Tibial nerve (tissue), 4 donors: ENCODE measurements around the gene ATP23. TPM values are rescaled to one million over a fixed set of nuclear protein-coding genes. Genes with fewer than 3 reads are reported as not detected.

Experiments
- DNase-seq, 2 donors: peaks; one replicate each; pipeline ENCODE4 v3.0.0-alpha.2; 2019; ENCODE audit warnings: low spot score in 2 of 2
- H3K27ac ChIP-seq, 4 donors: fragments of 200-600 bp; sonication (generic) in 3 of 4; one replicate each; pipeline ENCODE4 v1.5.1; 2017 to 2019; ENCODE audit warnings: mild to moderate bottlenecking in 1 of 4
- H3K27me3 ChIP-seq, 2 donors: fragments of 200-600 bp; sonication (generic) in 1 of 2; one replicate each; pipeline versions ENCODE4 v1.5.1 to v1.6.0; 2017 to 2019
- H3K36me3 ChIP-seq, 3 donors: fragments of 200-600 bp; sonication (generic); one replicate each; pipeline ENCODE4 v1.5.1; 2018 to 2019
- H3K4me1 ChIP-seq, 4 donors: fragments of 200-600 bp; sonication (generic) in 3 of 4; one replicate each; pipeline ENCODE4 v1.5.1; 2017 to 2019
- H3K4me3 ChIP-seq, 4 donors: fragments of 200-600 bp; sonication (generic) in 3 of 4; one replicate each; pipeline ENCODE4 v1.5.1; 2017 to 2019; ENCODE audit warnings: mild to moderate bottlenecking in 1 of 4, moderate library complexity in 1 of 4
- H3K9me3 ChIP-seq, 4 donors: fragments of 200-600 bp; sonication (generic) in 3 of 4; one replicate each; pipeline ENCODE4 v1.5.1; 2017 to 2019
- CTCF ChIP-seq, 5 experiments: fragments of 200-600 bp in 3 of 5; fragments of 450-650 bp in 2 of 5; sonication (generic) in 3 of 5; IDR thresholded peaks; one replicate each; pipeline ENCODE4 v1.5.1; 2016 to 2019; ENCODE audit warnings: antibody characterized with exemption in 5 of 5, mild to moderate bottlenecking in 3 of 5, moderate library complexity in 2 of 5
- EP300 ChIP-seq, 2 donors: sonication (generic); formaldehyde crosslinking; IDR thresholded peaks; one replicate each; pipeline ENCODE4 v1.6.1; 2017; ENCODE audit warnings: antibody characterized with exemption in 2 of 2, mild to moderate bottlenecking in 1 of 2
- POLR2A ChIP-seq, 2 donors: fragments of 450-650 bp; IDR thresholded peaks; one replicate each; pipeline ENCODE4 v1.6.1; 2017; ENCODE audit warnings: antibody characterized with exemption in 2 of 2, mild to moderate bottlenecking in 2 of 2, moderate library complexity in 2 of 2
- WGBS, 2 donors: methylation state at CpG; one replicate each; pipeline ENCODE4 v1.1.5; 2018; 5-methylcytosine and 5-hydroxymethylcytosine counted together
- total RNA-seq, 4 donors: library from RNA; depleted of rRNA; stranded (reverse); fragments of >200 nt; gene quantifications; one replicate each; pipeline ENCODE4 v1.1.0, GENCODE V29; 2016

Gene ATP23
- total RNA-seq, 4 donors from 2014 or later = 2.2 to 20.7 (median 8.0) TPM

- H3K4me1 ChIP-seq = peaks cover 0 to 10% (median 0%) of the 10 kb centered on the region in 4 donors
- H3K27ac ChIP-seq = no peak overlapping the region
- H3K36me3 ChIP-seq = no peaks in the 10 kb centered on the region
- H3K4me3 ChIP-seq = no peak overlapping the region
- DNase-seq = no peak
- 66 to 70% methylated on average over 7 of the region's 7 CpGs for WGBS, 2 donors
- no peaks in the 10 kb centered on the region for H3K9me3 ChIP-seq
- H3K27me3 ChIP-seq = peaks cover 0 to 5% of the 10 kb centered on the region in 2 donors
- TF ChIP-seq CTCF (IDR thresholded peaks at IDR 0.05) (no peak), POLR2A (IDR thresholded peaks at IDR 0.05) (no peak), EP300 (IDR thresholded peaks at IDR 0.05) (no peak)
These were observed 35.4 kb upstream of the ATP23 start for GRCh38 chr12:57905812-57906475.

- no peak for DNase-seq
- H3K36me3 ChIP-seq = no peaks in the 10 kb centered on the region
- H3K27me3 ChIP-seq = peaks cover 0 to 5% of the 10 kb centered on the region in 2 donors
- H3K9me3 ChIP-seq = no peaks in the 10 kb centered on the region
- no peak overlapping the region for H3K27ac ChIP-seq
- WGBS, 2 donors = 52 to 56% methylated on average over 4 of the region's 4 CpGs
- H3K4me3 ChIP-seq = no peak overlapping the region
- peaks cover 0 to 10% (median 0%) of the 10 kb centered on the region in 4 donors for H3K4me1 ChIP-seq
- TF ChIP-seq CTCF (IDR thresholded peaks at IDR 0.05) (no peak), POLR2A (IDR thresholded peaks at IDR 0.05) (no peak), EP300 (IDR thresholded peaks at IDR 0.05) (no peak)
These were observed 34.5 kb upstream of the ATP23 start for GRCh38 chr12:57906821-57907220.

GRCh38 chr12:57907281-57907680 lies 34.1 kb upstream of the ATP23 start:
- Histone ChIP-seq H3K27me3 (peaks cover 0 to 5% of the 10 kb centered on the region in 2 donors), H3K4me3 (no peak overlapping the region), H3K27ac (no peak overlapping the region), H3K4me1 (peaks cover 0 to 10% (median 0%) of the 10 kb centered on the region in 4 donors), H3K9me3 (no peaks in the 10 kb centered on the region), H3K36me3 (no peaks in the 10 kb centered on the region)
- no peak for DNase-seq
- no peak for TF ChIP-seq EP300 (IDR thresholded peaks at IDR 0.05)
- TF ChIP-seq POLR2A (IDR thresholded peaks at IDR 0.05) = no peak
- TF ChIP-seq CTCF (IDR thresholded peaks at IDR 0.05) = no peak
- WGBS, 2 donors = 33 to 52% methylated on average over 3 of the region's 3 CpGs

- H3K4me1 ChIP-seq = peaks cover 0 to 10% (median 0%) of the 10 kb centered on the region in 4 donors
- no peak for DNase-seq
- TF ChIP-seq POLR2A (IDR thresholded peaks at IDR 0.05) (no peak), CTCF (IDR thresholded peaks at IDR 0.05) (no peak), EP300 (IDR thresholded peaks at IDR 0.05) (no peak)
- no peaks in the 10 kb centered on the region for H3K9me3 ChIP-seq
- 77 to 84% methylated on average over 8 of the region's 8 CpGs for WGBS, 2 donors
- no peaks in the 10 kb centered on the region for H3K36me3 ChIP-seq
- peaks cover 0 to 5% of the 10 kb centered on the region in 2 donors for H3K27me3 ChIP-seq
- H3K27ac ChIP-seq = no peak overlapping the region
- H3K4me3 ChIP-seq = no peak overlapping the region
These were observed 32.9 kb upstream of the ATP23 start for GRCh38 chr12:57908511-57908910.

GRCh38 chr12:57909056-57909455 lies 32.3 kb upstream of the ATP23 start:
- DNase-seq = no peak
- H3K36me3 ChIP-seq = no peaks in the 10 kb centered on the region
- no peaks in the 10 kb centered on the region for H3K9me3 ChIP-seq
- H3K4me1 ChIP-seq = peaks cover 0 to 10% (median 0%) of the 10 kb centered on the region in 4 donors
- no peak overlapping the region for H3K27ac ChIP-seq
- 78 to 79% methylated on average over 4 of the region's 4 CpGs for WGBS, 2 donors
- no peak for TF ChIP-seq EP300 (IDR thresholded peaks at IDR 0.05)
- TF ChIP-seq POLR2A (IDR thresholded peaks at IDR 0.05) = no peak
- TF ChIP-seq CTCF (IDR thresholded peaks at IDR 0.05) = no peak
- no peak overlapping the region for H3K4me3 ChIP-seq
- H3K27me3 ChIP-seq = peaks cover 0 to 5% of the 10 kb centered on the region in 2 donors
